ENCODE measurements around the gene IGSF21.

Gene IGSF21

DNA sequence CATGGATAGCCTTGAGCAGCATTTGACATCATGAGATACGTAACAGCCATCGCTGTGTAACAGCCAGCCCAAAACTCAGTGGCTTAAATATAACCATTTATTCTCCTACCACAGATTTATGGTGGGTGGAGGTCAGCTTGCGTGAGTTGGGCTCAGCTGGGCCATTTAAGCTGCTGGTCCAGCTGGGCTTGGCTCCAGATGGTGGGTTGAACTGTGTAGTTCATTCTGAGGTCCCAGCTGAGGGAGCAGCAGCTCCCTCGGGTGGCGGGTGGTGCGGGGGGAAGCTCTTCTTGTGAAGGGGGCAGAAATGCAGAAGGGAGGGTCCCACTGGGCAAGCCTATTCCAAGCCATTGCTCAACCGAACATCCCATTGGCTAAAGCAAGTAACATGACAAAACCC lies 75.9 kb downstream of the IGSF21 start:
- no peak for DNase-seq

- DNase-seq: no peak
These were observed 79.5 kb downstream of the IGSF21 start for GRCh38 chr1:18187054-18187453.

DNA sequence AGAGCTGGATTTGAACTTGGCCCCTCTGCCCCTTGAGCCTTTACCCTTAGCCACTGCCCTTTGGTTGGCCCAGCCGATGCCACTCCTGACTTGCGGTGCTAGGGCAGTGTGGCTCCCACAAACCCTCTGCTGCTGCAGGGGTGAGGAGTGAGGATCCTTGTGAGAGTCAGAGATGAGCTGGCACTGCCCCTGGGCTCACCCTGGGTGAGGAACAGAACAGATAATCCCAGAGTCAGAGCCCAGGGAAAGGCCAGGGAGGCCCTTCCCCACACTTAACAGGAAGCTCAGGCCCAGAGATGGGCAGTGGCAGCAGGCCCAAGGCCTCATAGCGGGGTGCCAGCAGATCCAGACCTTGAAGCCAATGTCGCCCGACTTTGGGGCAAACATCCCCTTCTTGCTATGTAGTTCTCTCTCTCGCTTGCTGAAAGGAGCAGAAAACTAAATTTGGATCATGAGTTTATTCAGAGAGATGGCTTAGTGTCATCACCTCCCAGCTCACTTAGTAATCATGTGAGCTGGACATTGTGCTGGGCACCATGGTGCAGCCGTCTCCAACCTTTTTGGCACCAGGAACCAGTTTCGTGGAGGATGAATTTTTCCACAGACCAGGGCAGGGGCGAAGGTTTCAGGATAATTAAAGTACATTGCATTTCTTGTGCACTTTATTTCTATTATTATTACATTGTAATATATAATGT lies 81.4 kb downstream of the IGSF21 start:
- no peak for DNase-seq

- no peak for DNase-seq
These were observed 83.0 kb downstream of the IGSF21 start for GRCh38 chr1:18190598-18190997.

DNA sequence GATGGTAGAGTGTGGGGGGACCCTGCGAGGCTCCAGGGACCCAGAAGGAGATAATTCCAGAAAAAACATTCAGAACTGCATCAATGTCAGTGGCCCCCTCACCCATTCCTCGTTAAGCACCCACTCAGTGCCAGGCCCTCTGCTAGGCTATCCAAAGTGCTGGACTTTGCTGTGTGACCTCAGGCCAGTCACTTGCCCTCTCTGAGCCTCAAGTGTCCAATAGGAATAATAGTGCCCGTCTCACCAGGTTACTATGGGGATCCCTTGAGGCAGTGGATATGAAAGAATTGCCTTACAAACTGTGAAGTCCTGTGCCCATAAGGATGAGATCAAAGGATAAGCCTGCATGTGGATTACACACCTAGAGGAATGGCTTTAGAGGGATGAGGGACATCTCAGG lies 83.4 kb downstream of the IGSF21 start:
- no peak for DNase-seq

- no peak for DNase-seq
These were observed 84.0 kb downstream of the IGSF21 start for GRCh38 chr1:18191481-18192155.

- DNase-seq: no peak
These were observed 84.6 kb downstream of the IGSF21 start for GRCh38 chr1:18192182-18192581.

- DNase-seq: no peak
These were observed 85.4 kb downstream of the IGSF21 start for GRCh38 chr1:18192974-18193373.

- DNase-seq: no peak
These were observed 89.7 kb downstream of the IGSF21 start for GRCh38 chr1:18197299-18197698.

DNA sequence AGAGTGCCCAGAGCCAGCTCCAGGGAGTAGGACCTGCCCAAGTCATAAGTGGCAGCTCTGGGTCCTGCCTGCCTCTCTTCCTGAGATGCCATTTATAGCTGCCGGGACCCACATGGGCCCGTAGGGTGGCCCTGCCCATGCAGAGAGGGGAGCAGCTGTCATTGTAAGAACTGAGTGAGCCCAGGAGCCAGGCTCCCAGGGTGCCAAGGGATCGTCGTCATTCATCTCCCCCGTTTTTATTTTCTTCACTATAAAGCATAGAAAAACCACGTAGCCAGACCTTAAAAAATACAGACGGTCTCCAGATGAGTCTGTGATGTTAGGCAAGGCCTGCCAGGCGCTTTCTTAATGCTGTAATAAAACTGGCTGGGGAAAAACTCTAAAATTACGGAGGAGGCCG lies 90.7 kb downstream of the IGSF21 start:
- DNase-seq: no peak

GRCh38 chr1:18199462-18199861 lies 91.9 kb downstream of the IGSF21 start:
- no peak for DNase-seq

GRCh38 chr1:18200136-18200717 lies 92.6 kb downstream of the IGSF21 start:
- no peak for DNase-seq

DNA sequence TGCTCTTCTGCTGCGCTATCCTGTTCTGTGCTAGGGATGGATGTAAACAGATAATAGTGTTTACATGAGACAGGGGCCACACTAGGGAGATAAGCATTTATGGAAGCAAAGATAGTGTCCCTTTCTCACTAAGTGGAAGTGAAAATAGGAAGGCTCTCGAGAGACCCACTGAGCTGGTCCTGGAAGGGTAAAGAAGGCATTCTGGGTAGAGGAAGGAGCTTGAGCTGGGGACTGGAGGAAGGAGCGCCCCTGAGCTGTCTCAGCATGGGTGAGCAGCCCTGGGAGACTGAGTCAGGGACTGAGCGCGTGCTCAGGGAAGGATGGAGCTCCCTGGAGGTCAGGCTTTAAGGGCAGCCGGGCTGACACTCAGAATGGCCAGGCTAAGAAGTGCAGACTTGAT lies 93.3 kb downstream of the IGSF21 start:
- DNase-seq: no peak

DNA sequence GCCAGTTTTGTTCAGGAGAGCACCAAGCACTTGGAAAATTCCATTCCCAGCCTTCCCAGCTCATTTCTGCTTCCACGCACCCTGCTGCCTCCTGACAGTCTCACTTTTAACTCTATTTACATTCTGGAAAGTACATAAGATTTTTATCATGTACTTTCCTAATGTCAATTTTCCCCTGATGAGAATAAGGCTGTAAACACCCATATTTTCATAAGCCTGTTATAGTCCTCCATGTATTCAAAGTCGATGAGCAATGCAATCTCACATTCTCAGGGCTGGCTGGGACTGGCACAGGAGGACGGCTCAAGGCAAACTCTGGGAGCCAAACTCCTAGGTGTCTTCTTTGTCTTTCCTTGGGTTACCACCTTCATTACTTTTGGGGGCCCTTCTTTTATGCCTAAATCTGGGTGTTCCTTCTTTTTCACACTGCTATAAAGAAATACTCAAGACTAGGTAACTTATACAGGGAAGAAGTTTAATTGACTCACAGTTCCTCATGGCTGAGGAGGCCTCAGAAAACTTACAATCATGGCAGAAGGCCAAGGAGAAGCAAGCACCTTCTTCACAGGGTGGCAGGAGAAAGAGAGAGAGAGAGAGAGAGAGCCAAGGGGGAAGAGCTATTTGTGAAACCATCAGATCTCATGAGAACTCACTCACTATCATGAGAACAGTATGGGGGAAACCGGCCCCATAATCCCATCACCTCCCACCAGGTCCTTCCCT lies 94.6 kb downstream of the IGSF21 start:
- DNase-seq: no peak

DNA sequence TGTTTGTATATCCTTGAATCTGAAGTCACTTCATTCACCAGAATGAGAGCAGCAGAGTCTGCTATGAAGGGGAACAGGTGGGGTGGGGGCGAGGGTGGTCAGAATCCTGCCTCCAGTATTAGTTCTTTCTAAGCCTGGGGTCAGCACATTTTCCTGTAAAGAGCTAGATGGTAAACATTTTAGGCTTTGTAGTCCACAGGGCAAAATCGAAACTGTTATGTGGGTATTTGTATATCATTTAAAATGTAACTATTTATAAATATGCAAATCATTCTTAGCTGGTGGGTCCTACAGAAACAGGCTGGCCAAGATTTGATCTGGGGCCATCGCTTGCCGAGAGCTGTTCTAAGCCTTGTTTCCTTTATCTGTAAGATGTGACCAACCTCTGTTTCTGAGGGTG lies 96.0 kb downstream of the IGSF21 start:
- no peak for DNase-seq

- DNase-seq: no peak
These were observed 97.0 kb downstream of the IGSF21 start for GRCh38 chr1:18204575-18204974.

- DNase-seq: no peak
These were observed 97.7 kb downstream of the IGSF21 start for GRCh38 chr1:18205319-18205718.

DNA sequence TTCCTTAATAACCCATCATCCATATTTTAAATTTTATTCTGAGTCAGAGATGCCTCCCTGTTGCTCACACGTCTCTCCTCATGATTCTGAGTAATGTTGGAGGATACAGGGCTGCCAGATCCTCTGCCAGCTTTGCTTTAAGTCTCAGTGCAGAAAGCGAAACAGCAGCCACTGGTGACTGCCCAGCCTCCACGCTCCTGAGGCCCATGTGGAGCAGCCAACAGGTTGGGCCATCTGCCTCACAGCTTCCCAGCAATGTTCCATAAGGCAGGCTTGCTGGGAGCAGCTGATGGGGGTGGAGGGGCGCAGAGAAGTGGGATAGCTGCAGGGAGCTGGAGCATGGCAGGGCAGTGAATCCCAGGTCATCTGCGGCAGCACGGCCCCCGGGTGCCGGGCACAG lies 104.2 kb downstream of the IGSF21 start:
- DNase-seq: no peak

DNA sequence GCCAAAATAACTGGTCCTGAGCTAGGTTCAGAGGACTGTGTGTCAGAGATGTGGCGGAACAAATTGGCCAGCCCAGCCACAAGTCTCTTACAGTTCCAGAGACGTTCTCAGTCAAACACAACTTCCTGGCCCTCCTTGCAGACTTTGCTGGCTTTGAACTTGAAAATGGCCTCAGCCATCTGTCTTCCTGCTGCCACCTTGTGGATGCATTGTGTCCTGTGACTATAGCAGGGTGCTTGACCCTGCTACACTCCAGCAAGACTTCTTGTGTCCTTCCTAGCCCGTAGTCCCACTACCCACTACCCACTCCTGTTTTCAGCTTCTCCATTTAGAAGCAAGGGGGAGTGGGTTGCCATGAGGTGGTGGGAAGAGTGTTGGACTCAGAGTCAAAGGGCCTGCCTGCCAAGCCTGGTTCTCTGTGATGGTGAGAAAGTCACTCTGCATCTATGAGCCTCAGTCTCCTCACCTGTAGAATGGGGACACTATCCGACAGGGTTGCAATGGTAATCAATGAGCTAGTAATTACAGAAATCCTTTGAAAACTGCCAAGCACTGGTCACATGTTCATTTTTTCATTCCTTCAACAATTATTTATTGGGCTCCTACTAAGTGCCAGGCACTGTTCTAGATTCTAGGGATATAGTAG lies 109.9 kb downstream of the IGSF21 start:
- DNase-seq: no peak

GRCh38 chr1:18229625-18230024 lies 122.0 kb downstream of the IGSF21 start:
- DNase-seq: no peak

GRCh38 chr1:18230321-18230720 lies 122.7 kb downstream of the IGSF21 start:
- no peak for DNase-seq

GRCh38 chr1:18230840-18231239 lies 123.2 kb downstream of the IGSF21 start:
- no peak for DNase-seq

DNA sequence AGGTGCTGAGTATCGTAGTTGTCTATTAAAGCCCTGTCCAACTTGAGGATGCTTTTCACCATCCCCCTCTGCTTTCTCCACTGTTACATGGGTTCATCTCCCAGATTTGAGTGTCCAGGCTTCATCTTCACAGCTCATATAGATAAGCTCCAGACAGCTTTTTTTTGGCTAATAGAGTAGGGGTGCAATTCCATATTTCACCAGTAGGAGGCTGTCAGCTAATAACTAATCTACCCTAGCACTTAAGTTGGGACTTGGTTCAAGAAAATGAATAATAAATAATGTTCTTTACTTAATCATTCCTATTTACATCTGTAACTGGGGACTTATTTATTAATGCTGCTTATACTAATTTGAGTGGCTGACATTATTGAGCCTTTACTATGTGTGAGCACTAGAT lies 124.5 kb downstream of the IGSF21 start:
- DNase-seq: no peak
